ENCODE results near the gene GMEB1. TPM values are rescaled to one million over a fixed set of nuclear protein-coding genes. Genes with fewer than 3 reads are reported as not detected.
"Not testable (repeated sequence)": the region's sequence is repeated elsewhere in the genome, so short reads cannot be mapped to it uniquely, and the experiment has no call there.

Gene GMEB1, protein sequence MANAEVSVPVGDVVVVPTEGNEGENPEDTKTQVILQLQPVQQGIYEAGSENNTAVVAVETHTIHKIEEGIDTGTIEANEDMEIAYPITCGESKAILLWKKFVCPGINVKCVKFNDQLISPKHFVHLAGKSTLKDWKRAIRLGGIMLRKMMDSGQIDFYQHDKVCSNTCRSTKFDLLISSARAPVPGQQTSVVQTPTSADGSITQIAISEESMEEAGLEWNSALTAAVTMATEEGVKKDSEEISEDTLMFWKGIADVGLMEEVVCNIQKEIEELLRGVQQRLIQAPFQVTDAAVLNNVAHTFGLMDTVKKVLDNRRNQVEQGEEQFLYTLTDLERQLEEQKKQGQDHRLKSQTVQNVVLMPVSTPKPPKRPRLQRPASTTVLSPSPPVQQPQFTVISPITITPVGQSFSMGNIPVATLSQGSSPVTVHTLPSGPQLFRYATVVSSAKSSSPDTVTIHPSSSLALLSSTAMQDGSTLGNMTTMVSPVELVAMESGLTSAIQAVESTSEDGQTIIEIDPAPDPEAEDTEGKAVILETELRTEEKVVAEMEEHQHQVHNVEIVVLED
- total RNA-seq (5.9 TPM), polyA plus RNA-seq (ENCODE audit: insufficient read depth in 1 of 8, insufficient read length in 8 of 8, low replicate concordance in 1 of 8) (10 to 100 TPM in 3 of 8 donors, 1 to 10 TPM in 5; 7.1 to 13.3 (median 9.9) TPM)
- long read RNA-seq, donor 1 = 0 reads
- long read RNA-seq, donor 2 = 0 reads
- long read RNA-seq, donor 3 = 0 reads
- long read RNA-seq, donor 4 = 0 reads
- long read RNA-seq, donor 5, full-length matches to known transcripts = 4 of 4 reads
- long read RNA-seq, donor 5, partial matches to known transcripts = 0 of 4 reads
- long read RNA-seq, donor 5, other reads (novel, unspliced or antisense) = 0 of 4 reads
- long read RNA-seq, donor 6, full-length matches to known transcripts = 3 of 3 reads
- long read RNA-seq, donor 6, partial matches to known transcripts = 0 of 3 reads
- long read RNA-seq, donor 6, other reads (novel, unspliced or antisense) = 0 of 3 reads
- long read RNA-seq, donor 7, full-length matches to known transcripts = 1 of 1 reads
- long read RNA-seq, donor 7, partial matches to known transcripts = 0 of 1 reads
- long read RNA-seq, donor 7, other reads (novel, unspliced or antisense) = 0 of 1 reads
- long read RNA-seq, donor 8, full-length matches to known transcripts = 1 of 1 reads
- long read RNA-seq, donor 8, partial matches to known transcripts = 0 of 1 reads
- long read RNA-seq, donor 8, other reads (novel, unspliced or antisense) = 0 of 1 reads
- long read RNA-seq, donor 9, full-length matches to known transcripts = 3 of 3 reads
- long read RNA-seq, donor 9, partial matches to known transcripts = 0 of 3 reads
- long read RNA-seq, donor 9, other reads (novel, unspliced or antisense) = 0 of 3 reads
- long read RNA-seq, donor 10, full-length matches to known transcripts = 4 of 4 reads
- long read RNA-seq, donor 10, partial matches to known transcripts = 0 of 4 reads
- long read RNA-seq, donor 10, other reads (novel, unspliced or antisense) = 0 of 4 reads
- long read RNA-seq, donor 11, full-length matches to known transcripts = 3 of 3 reads
- long read RNA-seq, donor 11, partial matches to known transcripts = 0 of 3 reads
- long read RNA-seq, donor 11, other reads (novel, unspliced or antisense) = 0 of 3 reads

DNA sequence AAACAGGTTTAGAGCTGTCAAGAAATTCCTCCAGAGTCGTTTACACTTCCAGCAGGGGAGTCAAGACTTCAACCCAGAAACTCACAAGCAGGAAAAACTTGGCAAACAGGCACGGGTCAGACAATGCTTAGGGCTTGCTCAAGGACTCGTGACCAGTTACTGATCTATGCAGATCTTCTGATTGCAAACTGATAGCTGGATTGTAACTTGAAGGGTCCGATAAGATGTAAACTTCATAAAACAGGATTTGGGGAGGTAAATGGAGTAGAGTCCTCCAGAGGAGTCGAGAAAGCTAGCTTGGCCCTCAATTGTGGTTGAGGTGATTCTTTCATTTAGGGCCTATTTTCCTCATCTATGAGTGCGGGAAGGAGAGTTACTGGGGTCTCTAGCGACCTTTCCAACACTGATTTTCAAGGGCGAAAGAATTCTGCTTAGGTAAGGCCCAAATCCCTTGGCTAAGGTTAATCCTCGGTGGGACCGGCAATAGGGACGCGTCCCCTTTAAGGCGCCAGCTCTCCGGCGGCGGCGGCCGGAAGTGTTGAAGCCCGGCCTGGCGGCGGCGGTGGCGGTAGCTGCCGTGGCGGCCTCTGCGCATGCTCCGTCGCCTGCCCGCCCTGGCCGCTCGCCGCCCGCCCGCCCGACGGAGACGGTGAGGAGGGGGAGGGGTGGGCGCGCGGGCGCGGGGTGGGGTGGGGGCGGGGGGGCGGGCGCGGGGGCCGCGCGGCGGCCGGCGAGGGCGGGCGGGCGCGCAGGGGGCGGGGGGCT lies at the start of gene GMEB1:
Gene GMEB1, plus strand, starts transcription at position 594 of the 765 bp plus-strand sequence. CDS start 14,829 bp downstream, outside the sequence.
- Histone ChIP-seq H3K9me3 (replicated peaks; ENCODE audit: control insufficient read depth, low read depth, low read length) (no peaks in the 10 kb centered on the region), H3K27me3 (ENCODE audit: control insufficient read depth, insufficient read depth, low read length) (no peaks in the 10 kb centered on the region), H3K4me3 (ENCODE audit: low read length) (peak within 1 kb of the TSS; percentile 97), H3K4me1 (ENCODE audit: control insufficient read depth, insufficient read depth, low read length) (peaks cover 16% of the 10 kb centered on the region), H3K36me3 (ENCODE audit: control insufficient read depth, insufficient read depth, low read length) (no peaks in the 10 kb centered on the region), H3K27ac (ENCODE audit: low read length) (peak within 1 kb of the TSS; percentile 99)
- peak; percentile 94 for DNase-seq
- 1% methylated on average over 17 of the region's 57 CpGs for WGBS (ENCODE audit: insufficient coverage)

DNA sequence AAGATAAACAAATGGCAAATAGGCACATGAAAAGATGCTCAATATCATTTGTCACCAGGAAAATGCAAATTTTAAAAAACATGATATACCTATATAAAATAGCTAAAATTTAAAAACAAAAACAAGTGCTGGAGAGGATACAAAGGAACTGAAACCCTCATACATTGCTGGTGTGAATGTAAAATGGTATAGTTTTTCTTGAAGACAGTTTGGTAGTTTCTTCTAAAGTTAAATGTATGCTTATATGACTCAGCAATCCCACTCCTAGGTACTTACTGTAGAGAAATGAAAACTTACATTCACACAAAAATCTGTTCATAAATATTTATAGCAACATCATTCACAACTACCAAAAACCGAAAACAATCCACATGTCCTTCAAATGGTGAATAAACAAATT lies 36.9 kb upstream of the GMEB1 start:
- Histone ChIP-seq H3K4me1 (ENCODE audit: control insufficient read depth, insufficient read depth, low read length) (no peaks in the 10 kb centered on the region), H3K36me3 (ENCODE audit: control insufficient read depth, insufficient read depth, low read length) (peaks cover 2% of the 10 kb centered on the region), H3K4me3 (ENCODE audit: low read length) (no peak overlapping the region), H3K27me3 (ENCODE audit: control insufficient read depth, insufficient read depth, low read length) (no peaks in the 10 kb centered on the region), H3K27ac (ENCODE audit: low read length) (no peak overlapping the region), H3K9me3 (replicated peaks; ENCODE audit: control insufficient read depth, low read depth, low read length) (no peaks in the 10 kb centered on the region)
- no peak for DNase-seq
- WGBS (ENCODE audit: insufficient coverage) = no CpG with 5 or more reads among the region's 1 CpG

DNA sequence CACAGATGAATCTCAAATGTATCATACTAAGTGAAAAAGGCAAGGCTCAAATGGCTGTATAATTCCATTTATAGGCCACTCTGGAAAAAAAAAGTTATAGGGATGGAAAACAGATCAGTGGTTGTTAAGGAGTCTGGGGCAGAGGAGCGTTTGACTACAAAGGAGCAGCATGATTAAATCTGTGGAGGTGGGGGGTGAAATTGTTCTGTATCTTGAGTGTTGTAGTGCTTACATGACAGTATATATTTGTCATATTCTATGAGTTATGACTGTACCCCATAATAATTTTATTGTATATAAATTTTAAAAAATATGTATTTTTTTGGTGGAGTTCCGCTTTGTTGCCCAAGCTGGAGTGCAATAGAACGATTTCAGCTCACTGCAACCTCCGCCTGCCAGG lies 36.0 kb upstream of the GMEB1 start:
- WGBS (ENCODE audit: insufficient coverage) = 88% methylated on average over 4 of the region's 4 CpGs
- no peak for DNase-seq
- Histone ChIP-seq H3K4me1 (ENCODE audit: control insufficient read depth, insufficient read depth, low read length) (no peaks in the 10 kb centered on the region), H3K4me3 (ENCODE audit: low read length) (no peak overlapping the region), H3K36me3 (ENCODE audit: control insufficient read depth, insufficient read depth, low read length) (peaks cover 4% of the 10 kb centered on the region), H3K9me3 (replicated peaks; ENCODE audit: control insufficient read depth, low read depth, low read length) (no peaks in the 10 kb centered on the region), H3K27ac (ENCODE audit: low read length) (no peak overlapping the region), H3K27me3 (ENCODE audit: control insufficient read depth, insufficient read depth, low read length) (no peaks in the 10 kb centered on the region)

DNA sequence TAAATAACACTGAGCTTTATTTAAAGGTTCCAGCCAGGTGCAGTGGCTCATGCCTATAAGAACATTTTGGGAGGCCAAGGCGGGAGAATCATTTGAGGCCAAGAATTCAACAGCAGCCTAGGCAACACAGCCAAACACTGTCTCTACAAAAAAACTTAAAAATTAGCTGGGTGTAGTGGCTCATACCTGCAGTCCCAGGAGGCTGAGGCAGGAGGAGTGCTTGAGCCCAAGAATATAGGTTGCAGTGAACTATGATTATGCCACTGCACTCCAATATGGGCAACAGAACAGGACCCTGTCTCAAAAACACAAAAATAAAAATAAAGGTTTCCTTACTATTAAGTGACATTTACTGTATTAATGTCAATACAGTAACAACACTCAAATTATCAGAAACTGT lies 27.8 kb upstream of the GMEB1 start:
- peaks cover 20% of the 10 kb centered on the region for H3K4me1 ChIP-seq (ENCODE audit: control insufficient read depth, insufficient read depth, low read length)
- H3K27ac ChIP-seq (ENCODE audit: low read length) = no peak overlapping the region
- H3K4me3 ChIP-seq (ENCODE audit: low read length) = no peak overlapping the region
- peaks cover 4% of the 10 kb centered on the region for H3K36me3 ChIP-seq (ENCODE audit: control insufficient read depth, insufficient read depth, low read length)
- no peaks in the 10 kb centered on the region for H3K9me3 ChIP-seq (replicated peaks; ENCODE audit: control insufficient read depth, low read depth, low read length)
- H3K27me3 ChIP-seq (ENCODE audit: control insufficient read depth, insufficient read depth, low read length) = no peaks in the 10 kb centered on the region
- no peak for DNase-seq
- WGBS (ENCODE audit: insufficient coverage) = no CpG with 5 or more reads among the region's 1 CpG

DNA sequence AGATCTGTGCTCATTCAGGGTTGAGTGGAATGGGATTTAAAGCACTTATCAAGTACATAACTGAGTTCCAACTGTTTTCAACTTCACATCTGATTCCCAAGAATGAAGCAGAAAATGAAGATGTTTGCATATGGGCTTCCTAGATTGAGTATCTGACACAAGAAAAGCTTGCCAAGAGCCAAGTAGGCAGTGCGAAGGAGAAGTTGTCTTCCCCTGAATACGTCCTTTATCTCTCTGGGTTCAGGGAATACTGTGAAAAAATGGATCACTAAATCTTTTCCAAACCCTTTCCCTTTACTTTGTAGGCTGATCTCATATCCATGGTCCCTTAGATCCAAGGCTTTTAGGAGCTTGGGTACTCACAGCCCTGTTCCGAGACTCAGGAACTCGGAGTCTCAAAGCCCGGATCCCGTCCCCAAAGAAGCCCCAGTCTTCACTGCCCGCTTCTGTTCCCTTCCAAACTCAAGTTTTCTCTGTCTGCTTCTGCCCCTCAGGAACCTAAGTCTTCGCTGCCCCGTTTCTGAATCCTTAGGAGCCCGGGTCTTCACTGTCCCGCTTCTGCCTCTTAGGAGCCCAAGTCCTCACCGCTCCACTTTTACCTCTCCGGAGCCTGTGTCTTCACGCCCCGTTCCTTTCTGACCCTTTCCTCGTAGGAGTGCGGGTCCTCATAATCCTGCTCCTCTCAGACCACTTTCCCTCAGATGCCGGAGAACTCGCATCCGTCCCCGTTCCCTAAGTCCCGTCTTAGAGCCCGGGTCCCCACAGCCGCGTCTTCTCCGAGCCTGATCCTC lies 26.3 kb upstream of the GMEB1 start:
- Histone ChIP-seq H3K4me3 (ENCODE audit: low read length) (peak overlapping the region; percentile 80), H3K36me3 (ENCODE audit: control insufficient read depth, insufficient read depth, low read length) (no peaks in the 10 kb centered on the region), H3K27me3 (ENCODE audit: control insufficient read depth, insufficient read depth, low read length) (no peaks in the 10 kb centered on the region), H3K9me3 (replicated peaks; ENCODE audit: control insufficient read depth, low read depth, low read length) (no peaks in the 10 kb centered on the region), H3K27ac (ENCODE audit: low read length) (peak overlapping the region; percentile 98), H3K4me1 (ENCODE audit: control insufficient read depth, insufficient read depth, low read length) (peaks cover 20% of the 10 kb centered on the region)
- peak; percentile 33 for DNase-seq
- WGBS (ENCODE audit: insufficient coverage) = 0% methylated on average over 24 of the region's 26 CpGs

DNA sequence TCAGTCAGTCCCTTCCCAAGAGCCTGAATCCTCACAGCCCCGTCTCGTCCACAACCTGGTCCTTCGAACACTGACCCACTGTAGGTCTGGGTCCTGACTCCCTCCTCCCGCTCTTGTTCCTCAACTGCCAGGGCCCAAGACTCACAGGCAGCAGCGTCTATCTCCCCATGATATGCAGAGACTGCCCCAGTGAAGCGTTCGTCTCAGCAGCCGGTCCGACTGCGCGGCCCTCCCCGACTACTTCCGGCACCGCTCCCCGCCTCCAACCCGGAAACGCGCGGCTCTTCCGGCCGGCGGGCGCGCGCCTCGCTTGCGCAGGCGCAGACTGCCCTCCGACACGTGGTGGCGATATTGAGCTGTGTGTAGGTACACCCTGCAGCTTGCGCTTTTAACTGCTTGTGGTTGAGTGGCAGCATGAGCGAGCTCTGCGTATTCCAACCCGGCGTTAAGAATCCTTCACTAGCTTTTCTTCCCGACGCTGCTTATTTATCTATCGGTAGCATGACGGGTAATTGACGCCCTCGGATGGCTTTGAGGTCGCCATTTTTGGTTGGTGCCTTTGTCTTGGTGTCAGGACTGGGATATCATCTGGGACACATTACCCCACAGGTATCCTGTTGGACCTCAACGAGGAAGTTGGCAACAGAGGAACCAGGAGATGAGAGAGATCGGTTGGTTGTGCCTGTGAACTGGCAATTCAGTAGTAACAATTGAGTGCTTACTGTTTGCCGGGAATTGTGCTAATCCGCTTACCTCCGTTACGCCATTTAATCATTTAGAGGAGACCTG lies 25.5 kb upstream of the GMEB1 start, which contains the start of gene TAF12:
Gene TAF12, minus strand, starts transcription at position 221 of the 789 bp plus-strand sequence. CDS start 20,986 bp downstream, outside the sequence.
- H3K36me3 ChIP-seq (ENCODE audit: control insufficient read depth, insufficient read depth, low read length) = no peaks in the 10 kb centered on the region
- 0% methylated on average over 16 of the region's 49 CpGs for WGBS (ENCODE audit: insufficient coverage)
- H3K27ac ChIP-seq (ENCODE audit: low read length) = peak within 1 kb of the TSS; percentile 98

DNA sequence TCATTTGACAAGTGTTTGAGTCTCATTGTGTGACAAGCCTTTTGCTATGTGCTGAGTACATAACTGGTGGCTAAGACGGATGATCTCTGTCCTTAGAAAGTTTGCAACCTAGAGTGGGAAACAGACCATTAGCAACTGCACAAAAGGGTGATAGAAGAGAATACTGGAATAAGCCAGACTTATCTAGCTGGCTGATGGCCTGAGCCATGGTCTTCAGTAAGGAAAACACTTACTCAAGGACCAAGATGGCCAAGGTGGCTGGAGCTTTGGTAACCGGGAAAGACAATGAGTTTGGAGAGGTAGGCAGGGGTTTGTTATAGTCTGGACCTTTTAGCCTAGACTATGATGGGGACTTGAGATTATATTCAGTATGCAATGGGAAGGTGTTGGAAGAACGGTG lies 24.1 kb upstream of the GMEB1 start:
- WGBS (ENCODE audit: insufficient coverage) = 81% methylated on average over 2 of the region's 3 CpGs
- H3K27me3 ChIP-seq (ENCODE audit: control insufficient read depth, insufficient read depth, low read length) = no peaks in the 10 kb centered on the region
- DNase-seq = no peak
- peaks cover 32% of the 10 kb centered on the region for H3K4me1 ChIP-seq (ENCODE audit: control insufficient read depth, insufficient read depth, low read length)
- H3K4me3 ChIP-seq (ENCODE audit: low read length) = no peak overlapping the region
- H3K9me3 ChIP-seq (replicated peaks; ENCODE audit: control insufficient read depth, low read depth, low read length) = no peaks in the 10 kb centered on the region
- peak overlapping the region; percentile 98 for H3K27ac ChIP-seq (ENCODE audit: low read length)
- H3K36me3 ChIP-seq (ENCODE audit: control insufficient read depth, insufficient read depth, low read length) = no peaks in the 10 kb centered on the region

More for the DNA sequence above, 25.5 kb upstream of the GMEB1 start, which contains the start of gene TAF12:
- Histone ChIP-seq H3K9me3 (replicated peaks; ENCODE audit: control insufficient read depth, low read depth, low read length) (no peaks in the 10 kb centered on the region), H3K4me1 (ENCODE audit: control insufficient read depth, insufficient read depth, low read length) (peaks cover 24% of the 10 kb centered on the region), H3K27me3 (ENCODE audit: control insufficient read depth, insufficient read depth, low read length) (no peaks in the 10 kb centered on the region), H3K4me3 (ENCODE audit: low read length) (peak within 1 kb of the TSS; percentile 80)
- peak; percentile 98 for DNase-seq

DNA sequence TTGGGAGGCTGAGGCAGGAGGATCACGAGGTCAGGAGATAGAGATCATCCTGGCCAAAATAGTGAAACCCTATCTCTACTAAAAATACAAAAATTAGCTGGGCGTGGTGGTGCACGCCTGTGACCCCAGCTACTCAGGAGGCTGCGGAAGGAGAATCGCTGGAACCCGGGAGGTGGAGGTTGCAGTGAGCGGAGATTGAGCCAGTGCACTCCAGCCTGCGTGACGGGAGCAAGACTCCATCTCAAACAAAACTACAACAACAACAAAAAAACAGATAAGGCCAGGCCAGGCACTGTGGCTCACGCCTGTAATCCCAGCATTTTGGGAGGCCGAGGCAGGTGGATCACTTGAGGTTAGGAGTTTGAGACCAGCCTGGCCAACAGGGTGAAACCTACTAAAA lies 23.2 kb upstream of the GMEB1 start:
- 97% methylated on average over 5 of the region's 11 CpGs for WGBS (ENCODE audit: insufficient coverage)
- peaks cover 32% of the 10 kb centered on the region for H3K4me1 ChIP-seq (ENCODE audit: control insufficient read depth, insufficient read depth, low read length)
- H3K27ac ChIP-seq (ENCODE audit: low read length); DNase-seq; H3K36me3 ChIP-seq (ENCODE audit: control insufficient read depth, insufficient read depth, low read length); H3K9me3 ChIP-seq (replicated peaks; ENCODE audit: control insufficient read depth, low read depth, low read length); H3K27me3 ChIP-seq (ENCODE audit: control insufficient read depth, insufficient read depth, low read length); H3K4me3 ChIP-seq (ENCODE audit: low read length): not testable (repeated sequence)

All from muscle of leg (tissue), 16 donors.